ENCODE measurements around the gene CAMK1G.

Gene CAMK1G

GRCh38 chr1:209554761-209555611 is 28.5 kb upstream of the CAMK1G start:
- DNase-seq (ENCODE audit: low spot score): no peak
- no peak for TF ChIP-seq CTCF (IDR thresholded peaks at IDR 0.05; ENCODE audit: extremely low read depth, missing control alignments)

GRCh38 chr1:209556162-209556690 is 27.3 kb upstream of the CAMK1G start:
- DNase-seq (ENCODE audit: low spot score): no peak
- TF ChIP-seq CTCF (IDR thresholded peaks at IDR 0.05; ENCODE audit: extremely low read depth, missing control alignments): no peak

- no peak for TF ChIP-seq CTCF (IDR thresholded peaks at IDR 0.05; ENCODE audit: extremely low read depth, missing control alignments)
- DNase-seq (ENCODE audit: low spot score): no peak
Measured at GRCh38 chr1:209557221-209557620, 26.3 kb upstream of the CAMK1G start.

GRCh38 chr1:209560529-209560928 is 23.0 kb upstream of the CAMK1G start:
- DNase-seq (ENCODE audit: low spot score): no peak
- TF ChIP-seq CTCF (IDR thresholded peaks at IDR 0.05; ENCODE audit: extremely low read depth, missing control alignments): no peak

- no peak for DNase-seq (ENCODE audit: low spot score)
- TF ChIP-seq CTCF (IDR thresholded peaks at IDR 0.05; ENCODE audit: extremely low read depth, missing control alignments): no peak
Measured at GRCh38 chr1:209560952-209561351, 22.6 kb upstream of the CAMK1G start.

- no peak for DNase-seq (ENCODE audit: low spot score)
- no peak for TF ChIP-seq CTCF (IDR thresholded peaks at IDR 0.05; ENCODE audit: extremely low read depth, missing control alignments)
Measured at GRCh38 chr1:209561532-209561931, 22.0 kb upstream of the CAMK1G start.

- no peak for DNase-seq (ENCODE audit: low spot score)
- no peak for TF ChIP-seq CTCF (IDR thresholded peaks at IDR 0.05; ENCODE audit: extremely low read depth, missing control alignments)
Measured at GRCh38 chr1:209564849-209565248, 18.7 kb upstream of the CAMK1G start.

Data from GM20000 (cell line).